HG03354 (cell line): ENCODE data around the gene CSGALNACT2.
"Not testable (repeated sequence)": the region's sequence is repeated elsewhere in the genome, so short reads cannot be mapped to it uniquely, and the experiment has no call there.

Experiments
- ATAC-seq: cut with Tn5 transposase; IDR thresholded peaks from one replicate; pipeline ENCODE4 v1.9.1; 2021; ENCODE audit warnings: mild to moderate bottlenecking; ENCODE audit not compliant: unreplicated experiment, poor library complexity, severe bottlenecking

The CSGALNACT2 gene

GRCh38 chr10:43170491-43170890 lies 32.2 kb downstream of the CSGALNACT2 start:
- ATAC-seq: no peak

- no peak for ATAC-seq
These were observed 34.4 kb downstream of the CSGALNACT2 start for GRCh38 chr10:43172645-43173044.

- no peak for ATAC-seq
These were observed 34.9 kb downstream of the CSGALNACT2 start for GRCh38 chr10:43173120-43173519.

DNA sequence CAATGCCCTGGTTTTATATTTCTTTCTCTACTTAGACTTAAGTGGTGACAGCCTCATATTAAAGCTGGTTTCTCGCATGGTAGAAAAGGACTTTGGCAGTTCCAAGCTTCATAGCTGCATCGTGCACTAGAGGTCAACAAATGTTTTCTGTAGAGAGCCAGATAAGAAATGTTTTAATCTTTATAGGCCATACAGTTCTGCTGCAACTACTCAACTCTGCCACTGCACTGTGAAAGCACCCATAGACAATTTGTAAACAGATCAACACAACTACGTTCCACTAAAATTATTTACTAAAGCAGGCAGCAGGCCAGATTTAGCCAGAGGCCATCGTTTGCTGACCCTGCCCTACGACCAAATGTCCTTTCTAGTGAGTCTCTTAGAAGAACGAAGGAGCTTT lies 36.7 kb downstream of the CSGALNACT2 start:
- no peak for ATAC-seq

DNA sequence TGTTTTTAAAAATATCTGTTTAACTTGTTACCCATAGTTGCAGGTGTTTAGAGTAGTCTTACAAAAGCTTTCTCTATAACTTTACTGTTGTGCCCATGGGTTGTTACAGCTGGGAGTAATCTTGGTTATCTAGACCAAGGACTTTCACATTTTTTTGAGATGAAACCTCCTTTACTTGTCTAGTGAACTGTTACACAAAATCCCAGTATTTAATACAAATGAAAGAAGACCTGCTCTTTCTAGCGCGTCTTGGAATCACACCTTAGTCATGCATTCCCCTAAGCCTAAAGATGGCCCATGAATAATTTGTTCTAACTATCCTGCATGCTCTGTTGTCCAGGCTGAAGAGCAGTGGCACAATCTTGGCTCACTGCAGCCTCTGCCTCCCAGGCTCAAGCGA lies 38.0 kb downstream of the CSGALNACT2 start:
- no peak for ATAC-seq

GRCh38 chr10:43177595-43177994 lies 39.4 kb downstream of the CSGALNACT2 start:
- ATAC-seq: no peak

DNA sequence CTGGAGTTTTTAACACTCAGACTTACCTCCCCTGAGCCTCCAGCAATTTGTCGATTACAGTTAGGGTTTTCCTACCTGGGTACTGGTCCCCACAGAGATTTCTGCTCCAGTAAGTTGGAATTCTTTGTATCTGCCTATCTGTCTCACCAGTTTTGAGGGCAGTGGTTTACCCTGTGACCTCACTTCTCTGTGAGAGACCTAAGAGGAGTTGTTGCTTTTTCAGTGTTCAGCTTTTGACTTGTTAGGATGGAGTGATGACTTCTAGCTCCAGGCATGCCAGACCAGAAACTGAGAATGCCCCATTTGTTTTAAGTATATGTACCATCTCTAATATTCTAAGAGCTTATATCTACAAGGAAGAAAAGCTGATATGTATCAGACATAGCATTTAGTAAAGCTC lies 42.9 kb downstream of the CSGALNACT2 start:
- ATAC-seq: no peak

DNA sequence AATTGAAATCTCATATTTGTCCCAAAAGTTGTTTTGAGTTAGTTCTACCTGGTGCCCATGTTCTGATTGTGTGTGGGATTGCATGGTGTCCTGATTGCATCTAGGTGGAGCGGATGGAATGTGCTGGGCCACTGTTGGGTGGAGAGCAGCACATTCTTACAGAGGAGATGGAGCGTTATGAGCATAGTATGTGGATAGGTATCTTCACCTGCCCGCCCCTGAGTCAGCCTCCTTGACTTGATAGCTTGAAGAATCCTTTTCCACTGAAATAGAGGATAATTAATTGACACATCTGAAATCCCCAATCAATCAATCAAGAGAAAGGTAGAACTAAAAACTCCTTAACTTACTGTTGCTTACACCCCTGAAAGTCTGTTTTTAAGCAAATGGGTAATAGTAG lies 45.5 kb downstream of the CSGALNACT2 start:
- ATAC-seq: not testable (repeated sequence)

DNA sequence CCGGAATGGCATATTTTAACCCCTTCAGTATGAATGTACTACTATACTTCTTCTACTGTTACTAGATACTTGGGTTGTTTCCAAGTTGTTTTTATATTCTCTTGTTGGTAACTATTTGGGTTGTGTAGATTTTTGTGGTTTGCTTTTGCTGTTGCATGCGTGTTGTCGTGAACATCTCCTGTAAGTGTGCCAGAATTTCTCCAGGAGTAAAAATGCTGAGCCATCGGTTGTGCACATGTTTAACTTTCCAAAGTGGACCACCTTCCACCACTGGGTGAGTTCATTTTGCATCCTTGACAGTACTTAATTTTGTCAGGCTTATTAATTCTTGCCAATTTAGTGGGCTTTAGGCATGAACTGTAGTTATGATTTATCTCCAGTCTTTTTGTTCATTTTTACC lies 47.9 kb downstream of the CSGALNACT2 start:
- no peak for ATAC-seq

DNA sequence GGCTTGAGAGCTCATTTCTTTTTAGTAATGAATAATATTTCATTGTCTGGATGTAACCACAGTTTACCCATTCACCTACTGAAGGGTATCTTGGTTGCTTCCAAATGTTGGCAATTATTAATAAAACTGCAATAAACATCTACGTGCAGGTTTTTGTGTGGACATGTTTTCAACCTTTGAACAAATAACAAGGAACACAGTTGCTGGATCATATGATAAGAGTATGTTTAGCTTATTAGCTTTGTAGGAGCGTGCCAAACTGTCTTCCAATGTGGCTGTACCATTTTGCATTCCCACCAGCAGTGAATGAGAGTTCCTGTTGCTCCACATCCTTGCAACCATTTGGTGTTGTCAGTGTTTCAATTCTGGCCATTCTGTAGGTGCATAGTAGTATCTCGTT lies 49.0 kb downstream of the CSGALNACT2 start:
- ATAC-seq: no peak

DNA sequence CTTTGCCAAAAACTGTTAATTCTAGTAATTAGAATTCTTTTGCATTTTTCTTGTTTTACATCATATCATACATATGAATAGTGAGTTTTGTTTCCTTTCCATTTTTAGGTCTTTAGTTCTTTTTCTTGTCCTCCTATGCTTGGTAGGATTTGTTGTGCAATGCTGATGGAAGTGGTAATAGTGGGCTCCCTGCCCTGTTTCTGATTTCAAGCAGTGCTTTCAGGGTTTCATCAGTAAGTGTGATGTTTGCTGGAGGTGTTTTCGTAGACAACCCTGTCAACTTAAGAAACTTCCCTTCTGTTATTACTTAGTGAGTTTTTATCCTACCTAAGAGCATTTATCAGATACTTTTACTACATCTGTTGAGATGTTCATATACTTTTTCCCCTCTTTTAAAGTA lies 50.5 kb downstream of the CSGALNACT2 start:
- ATAC-seq: no peak

GRCh38 chr10:43190289-43190688 lies 52.0 kb downstream of the CSGALNACT2 start:
- no peak for ATAC-seq

DNA sequence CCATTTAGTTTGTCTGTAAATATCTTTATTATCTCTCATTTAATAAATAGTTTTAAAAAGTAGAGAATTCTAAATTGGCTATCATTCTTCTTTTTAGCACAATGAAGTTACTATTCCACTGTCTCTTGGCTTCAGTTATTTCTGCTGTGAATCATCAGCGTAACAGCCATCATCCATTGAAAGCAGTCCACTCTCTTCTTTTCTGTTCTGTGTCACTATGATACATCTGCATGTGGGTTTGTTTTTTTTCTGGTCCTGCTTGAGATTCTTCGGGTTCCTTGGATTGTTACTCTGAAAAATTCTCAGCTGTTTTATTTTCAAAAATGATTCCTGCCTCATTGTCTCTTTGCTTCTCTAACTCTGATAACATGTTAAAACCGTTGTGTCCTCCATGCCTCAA lies 52.5 kb downstream of the CSGALNACT2 start:
- ATAC-seq: no peak

GRCh38 chr10:43192884-43193283 lies 54.6 kb downstream of the CSGALNACT2 start:
- ATAC-seq: no peak

- no peak for ATAC-seq
These were observed 55.3 kb downstream of the CSGALNACT2 start for GRCh38 chr10:43193496-43194080.

DNA sequence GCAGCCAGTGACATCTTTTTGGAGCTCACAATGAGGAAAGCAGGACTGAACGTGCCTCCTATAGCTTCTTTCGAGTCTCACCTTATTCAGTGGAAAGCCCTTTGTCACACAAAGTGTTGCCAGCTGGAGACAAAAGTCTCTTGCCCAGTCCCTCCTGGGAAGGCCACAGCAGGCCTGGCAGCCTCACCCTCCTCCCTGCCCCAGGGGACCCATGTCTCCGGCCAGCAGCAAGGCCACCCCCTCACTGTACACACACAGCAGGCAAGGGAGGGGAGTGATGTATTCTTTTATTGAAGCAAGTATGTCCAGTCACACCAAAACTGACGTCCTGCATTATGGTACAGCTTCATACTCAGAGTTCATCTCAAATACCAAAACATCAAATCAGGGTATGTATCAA lies 56.0 kb downstream of the CSGALNACT2 start:
- ATAC-seq: no peak

DNA sequence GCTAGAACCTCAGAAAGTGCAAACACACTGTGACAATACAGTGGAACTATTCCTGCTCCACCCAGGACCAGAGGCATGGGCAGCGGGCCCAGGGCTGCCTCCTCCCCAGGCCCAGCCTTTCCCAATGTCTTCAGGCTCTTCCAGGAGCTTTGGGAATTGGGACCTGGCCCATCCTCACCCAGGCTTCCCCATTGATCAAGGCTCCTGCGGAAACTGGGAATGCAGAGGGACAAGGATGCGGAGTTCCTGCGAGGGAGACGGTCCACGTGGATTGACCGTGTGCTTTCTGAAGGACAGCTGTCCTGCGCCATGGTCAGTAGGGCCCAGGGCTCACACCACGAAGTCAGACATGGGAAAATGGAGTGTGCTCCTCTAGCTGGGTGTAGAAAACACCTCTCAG lies 56.6 kb downstream of the CSGALNACT2 start:
- no peak for ATAC-seq

DNA sequence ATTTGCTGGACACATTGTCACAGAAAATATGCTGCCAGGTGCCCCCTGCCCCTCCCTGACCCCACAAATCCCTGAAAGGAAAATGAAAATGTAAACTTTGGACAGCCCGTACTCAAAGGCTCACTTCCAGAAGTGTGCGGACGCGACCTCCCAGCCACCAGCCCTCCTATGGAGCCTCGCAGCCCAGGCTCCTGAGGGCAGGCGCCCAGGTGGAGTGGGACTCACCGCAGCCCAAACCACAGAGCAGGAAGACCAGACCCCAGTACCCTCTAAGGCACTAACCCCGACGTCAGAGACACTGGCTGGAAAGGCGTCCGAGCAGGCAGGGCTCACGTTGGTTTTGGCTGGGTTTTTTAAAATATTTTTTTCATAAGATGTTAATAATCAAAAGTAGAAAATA lies 57.3 kb downstream of the CSGALNACT2 start:
- no peak for ATAC-seq

- ATAC-seq: no peak
These were observed 58.1 kb downstream of the CSGALNACT2 start for GRCh38 chr10:43196131-43196980.

DNA sequence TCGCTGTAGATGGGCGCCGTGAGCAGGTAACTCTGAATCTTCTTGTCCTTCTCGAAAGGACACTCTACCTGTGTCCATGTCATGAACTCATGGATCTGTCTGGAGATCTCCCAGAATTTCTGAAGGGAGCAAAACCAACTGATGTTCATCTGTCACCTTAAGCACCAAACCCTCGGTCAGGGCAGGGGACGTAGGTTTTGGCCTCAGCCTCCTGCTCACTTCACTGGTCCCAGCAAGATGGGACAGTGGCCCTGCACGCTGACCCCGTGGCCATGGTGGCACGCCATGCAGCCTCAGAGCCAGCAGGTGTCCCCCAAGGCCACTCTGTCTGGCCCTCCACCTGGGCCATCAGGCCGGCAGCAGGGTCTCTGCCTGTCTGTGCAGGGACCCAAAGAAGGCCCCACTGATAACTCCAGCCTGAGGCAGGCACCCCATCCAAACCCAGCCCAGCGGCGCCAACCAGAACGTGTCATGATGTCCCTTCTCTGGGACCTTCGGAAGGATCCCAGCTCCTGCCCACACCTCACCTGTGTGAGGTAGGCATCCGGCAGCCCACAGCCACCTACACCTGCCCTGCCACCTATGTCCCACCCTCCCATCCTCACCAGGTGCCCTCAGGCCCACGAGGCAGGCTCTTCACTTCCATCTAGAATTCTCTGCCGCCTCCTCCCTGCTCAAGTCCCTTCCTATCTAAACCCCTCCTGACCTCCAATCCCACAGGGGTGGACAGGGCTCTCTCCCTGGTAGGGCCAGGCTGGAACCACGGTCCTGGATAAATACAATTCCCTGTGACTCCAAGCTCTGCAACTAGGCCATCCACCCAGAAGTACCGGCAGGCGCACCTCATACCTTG lies 59.0 kb downstream of the CSGALNACT2 start:
- no peak for ATAC-seq
